NCI-H2171 treated with DMSO at 0.1 percent for 48 hours (cell line): Measurements from ENCODE around the gene RMND5B.
A peak's percentile ranks its signal among the peaks of the same experiment; 100 is the strongest.
"Not testable (repeated sequence)": the region's sequence is repeated elsewhere in the genome, so short reads cannot be mapped to it uniquely, and the experiment has no call there.

Experiments
- DNase-seq: peaks from one replicate; lab custom pipeline; 2025; lab: John Stamatoyannopoulos, UW

The RMND5B gene

DNA sequence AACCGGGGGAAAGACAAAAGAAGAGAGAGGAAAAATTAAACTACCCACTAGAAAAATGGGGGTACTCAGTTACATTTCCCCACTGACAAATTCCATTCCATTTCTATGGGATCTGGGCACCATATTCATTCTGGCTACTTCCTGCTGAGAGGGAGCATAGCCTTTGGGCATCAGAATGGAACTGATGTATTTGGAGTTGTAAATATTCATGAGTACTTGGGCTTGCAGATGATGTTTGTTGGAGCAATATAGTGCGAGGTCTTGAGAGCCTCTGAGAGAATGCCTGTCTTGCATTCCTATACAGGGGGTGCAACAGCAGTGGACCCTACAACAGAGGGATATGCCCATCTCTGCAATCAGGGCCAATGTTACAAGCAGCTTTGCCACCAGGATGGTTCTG, 39.6 kb downstream of the RMND5B start:
- no peak for DNase-seq

DNA sequence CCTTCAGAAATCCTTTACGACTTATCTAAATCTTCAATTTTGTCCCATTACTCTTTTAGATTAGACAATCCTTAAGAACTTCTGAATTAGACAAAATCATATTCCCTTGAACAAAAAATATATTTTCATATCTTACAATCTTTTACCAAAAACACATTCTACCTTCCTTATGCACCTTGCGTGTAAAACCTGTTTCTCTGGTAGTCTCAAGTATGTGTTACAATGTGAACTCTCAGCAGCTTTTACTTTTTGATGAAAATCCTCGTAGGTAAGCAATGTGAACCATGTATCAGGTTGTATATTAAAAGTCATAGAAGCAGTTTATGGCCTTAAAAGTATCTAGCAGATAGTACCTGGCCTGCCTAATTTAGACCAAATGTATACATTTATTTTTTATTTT, 43.6 kb downstream of the RMND5B start:
- no peak for DNase-seq

DNA sequence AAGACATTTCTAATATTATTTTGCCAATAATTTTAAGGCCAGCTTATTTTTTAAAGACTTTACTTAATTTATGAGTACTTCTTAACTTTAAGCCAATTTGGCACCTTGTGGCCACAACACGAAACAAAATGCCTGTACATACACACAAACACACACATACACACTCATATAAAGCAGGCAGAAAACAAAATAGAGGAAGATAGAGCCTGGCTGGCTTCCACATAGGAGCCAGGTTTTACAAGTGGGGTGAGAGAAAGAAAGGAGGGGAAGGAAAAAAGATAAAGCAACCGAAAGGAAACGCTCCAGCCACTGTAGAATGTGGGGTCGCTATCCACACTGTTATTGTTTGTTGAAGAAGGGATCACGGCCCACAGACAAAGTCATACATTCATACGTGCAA, 46.0 kb downstream of the RMND5B start:
- DNase-seq, result no peak

DNA sequence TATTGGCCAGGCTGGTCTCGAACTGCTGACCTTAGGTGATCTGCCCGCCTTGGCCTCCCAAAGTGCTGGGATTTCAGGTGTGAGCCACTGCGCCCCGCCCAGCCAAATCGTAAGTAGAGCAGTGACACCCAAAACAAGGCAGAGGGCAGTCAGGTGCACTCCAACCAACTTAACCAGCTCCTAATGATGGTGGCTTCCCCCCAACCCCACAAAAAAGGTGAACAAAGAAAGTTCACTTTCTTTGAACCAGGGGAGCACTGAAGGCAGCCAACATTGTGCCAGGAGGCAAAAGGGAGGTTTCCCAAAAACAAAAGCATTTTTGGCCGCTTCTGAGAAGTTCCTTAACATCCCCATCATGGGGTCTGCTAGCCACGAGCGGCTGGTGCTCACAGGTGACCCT, 46.8 kb downstream of the RMND5B start:
- no peak for DNase-seq

DNA sequence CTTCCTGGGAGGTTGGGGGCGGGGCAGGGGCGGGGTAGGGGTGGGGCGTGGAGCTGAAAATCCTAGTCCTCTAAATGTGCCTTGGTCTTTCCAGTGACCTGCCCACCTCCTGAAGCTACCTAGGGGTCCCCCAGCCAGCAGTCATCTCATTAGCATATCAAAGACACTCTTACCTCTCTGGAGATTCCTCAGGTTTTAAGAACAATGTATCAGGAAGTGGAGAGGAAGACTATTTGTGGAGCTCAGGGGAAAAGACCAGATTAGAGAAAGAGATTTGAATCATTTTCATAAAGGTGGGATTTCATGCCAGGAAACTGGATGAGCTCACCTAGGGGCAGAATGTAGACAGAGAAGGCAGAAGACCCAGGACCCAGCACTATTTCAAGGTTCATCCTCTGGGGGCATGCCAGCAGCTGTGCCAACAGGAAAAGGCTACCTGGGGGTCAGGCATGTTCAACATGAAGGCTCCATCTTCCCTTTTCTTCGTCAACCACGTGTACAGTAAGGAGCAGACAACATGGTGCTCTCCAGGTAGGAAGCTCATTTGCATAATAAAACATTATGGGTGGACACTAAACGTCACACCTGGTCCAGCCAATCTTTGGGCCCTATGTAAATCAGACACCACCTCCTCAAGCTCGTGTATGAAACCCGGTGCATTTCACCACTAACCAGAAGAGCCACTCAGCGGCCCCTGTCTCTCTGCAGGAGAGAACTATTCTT, 49.5 kb downstream of the RMND5B start:
- DNase-seq, result no peak

DNA sequence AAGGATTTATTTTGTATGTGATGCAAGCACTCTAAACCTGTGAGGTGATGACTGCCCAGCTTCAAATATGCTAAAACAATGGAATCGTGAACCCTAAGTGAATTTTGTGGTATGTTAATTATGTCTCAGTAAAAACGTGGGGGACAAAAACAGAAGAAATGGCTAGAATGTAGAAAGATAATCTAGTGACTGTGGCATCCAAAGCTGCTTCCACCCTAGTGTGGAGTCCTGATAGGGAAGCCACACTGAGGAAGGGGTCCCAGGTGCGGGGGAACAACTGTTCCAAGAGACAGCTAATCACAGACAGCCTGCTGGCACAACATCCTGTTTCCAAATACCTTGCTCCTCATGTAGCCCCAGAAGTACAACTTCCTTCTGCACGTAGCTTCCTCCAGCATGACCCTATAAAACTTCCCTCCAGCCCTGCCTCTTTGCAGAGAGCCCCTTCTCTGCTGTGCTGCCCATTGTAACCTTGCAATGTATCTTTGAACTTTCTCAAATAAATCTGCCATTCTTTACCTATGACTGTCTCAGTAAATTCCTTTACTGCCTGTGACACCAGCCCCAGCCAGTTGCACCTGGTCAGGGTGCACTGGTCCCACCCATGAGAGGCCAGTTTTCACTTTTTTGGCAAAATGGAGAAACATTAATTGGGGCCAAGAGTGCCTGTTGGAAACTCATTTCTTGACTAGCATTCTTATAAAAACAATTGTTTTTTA, 51.5 kb downstream of the RMND5B start:
- no peak for DNase-seq

DNA sequence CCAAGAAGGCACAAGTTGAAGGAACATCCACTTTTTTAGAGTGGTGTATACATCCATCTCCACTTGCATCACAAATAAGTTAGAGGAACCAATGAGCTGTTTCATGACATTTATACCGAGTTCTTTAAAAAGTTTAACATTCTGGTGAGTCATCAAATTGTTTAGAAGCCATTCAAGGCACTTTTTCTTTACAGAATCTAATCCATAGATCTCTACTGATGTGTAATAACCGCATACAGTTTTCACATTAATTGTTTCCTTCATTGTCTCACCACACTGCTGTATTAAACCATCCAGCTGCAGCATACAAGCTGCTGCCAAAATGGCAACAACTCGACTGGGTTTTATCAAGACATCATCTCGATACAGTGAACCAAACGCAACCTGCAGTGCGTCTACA, 55.6 kb downstream of the RMND5B start:
- no peak for DNase-seq

DNA sequence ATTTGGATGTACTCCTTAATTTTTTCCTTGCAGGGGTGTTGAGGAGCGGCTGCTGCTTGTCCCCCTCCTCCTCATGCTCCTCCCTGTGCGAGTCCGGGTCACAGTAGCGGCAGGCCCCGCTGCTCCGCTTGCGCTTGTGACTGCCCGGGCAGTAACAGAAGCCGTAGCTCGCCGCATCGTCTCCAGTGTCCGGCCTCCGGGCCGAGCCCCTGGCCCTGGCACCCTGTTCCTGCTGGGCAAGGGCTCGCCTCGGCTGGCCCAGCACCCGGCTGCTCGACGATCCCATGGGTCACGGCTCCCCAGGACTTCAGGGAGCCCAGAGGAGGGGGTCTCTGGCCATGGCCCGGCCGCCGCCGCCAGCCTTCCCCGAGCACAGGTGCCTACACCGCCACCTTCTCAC, 56.2 kb downstream of the RMND5B start, which contains the start of gene GMCL2:
Gene GMCL2, minus strand, starts transcription at position 358 of the 400 bp plus-strand sequence. Its CDS starts 72 bp downstream, at position 286.
- no peak for DNase-seq

DNA sequence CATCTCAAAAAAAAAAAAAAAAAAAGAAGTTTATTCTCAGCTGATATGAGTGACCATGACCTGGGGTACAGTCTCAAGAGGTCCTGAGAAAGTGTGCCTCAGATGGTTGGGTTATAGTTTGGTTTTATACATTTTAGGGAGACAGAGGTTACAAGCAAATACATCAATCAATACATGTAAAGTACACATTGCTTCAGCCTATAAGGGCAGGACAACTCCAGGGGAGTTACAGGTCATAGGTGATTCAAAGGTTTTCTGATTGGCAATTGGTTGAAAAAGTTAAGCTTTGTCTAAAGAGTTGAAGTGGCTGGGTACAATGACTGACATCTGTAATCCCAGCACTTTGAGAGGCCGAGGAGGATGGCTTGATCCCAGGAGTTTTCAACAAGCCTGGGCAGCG, 58.6 kb downstream of the RMND5B start:
- DNase-seq, result no peak

DNA sequence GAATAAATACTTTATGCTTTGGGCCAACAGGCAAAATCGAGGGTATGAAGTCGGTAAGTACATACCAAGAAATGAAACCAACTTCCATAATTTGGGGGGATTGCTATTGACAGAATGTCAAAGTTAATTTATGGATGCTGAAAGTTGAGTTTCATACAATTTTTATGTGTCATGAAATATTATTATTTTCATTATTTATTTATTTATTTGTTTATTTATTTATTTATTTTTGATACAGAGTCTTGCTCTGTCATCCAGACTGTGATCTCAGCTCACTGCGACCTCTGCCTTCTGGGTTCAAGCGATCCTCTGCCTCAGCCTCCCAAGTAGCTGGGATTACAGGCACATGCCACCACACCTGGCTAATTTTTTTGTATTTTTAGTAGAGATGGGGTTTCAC, 60.8 kb downstream of the RMND5B start:
- no peak for DNase-seq

DNA sequence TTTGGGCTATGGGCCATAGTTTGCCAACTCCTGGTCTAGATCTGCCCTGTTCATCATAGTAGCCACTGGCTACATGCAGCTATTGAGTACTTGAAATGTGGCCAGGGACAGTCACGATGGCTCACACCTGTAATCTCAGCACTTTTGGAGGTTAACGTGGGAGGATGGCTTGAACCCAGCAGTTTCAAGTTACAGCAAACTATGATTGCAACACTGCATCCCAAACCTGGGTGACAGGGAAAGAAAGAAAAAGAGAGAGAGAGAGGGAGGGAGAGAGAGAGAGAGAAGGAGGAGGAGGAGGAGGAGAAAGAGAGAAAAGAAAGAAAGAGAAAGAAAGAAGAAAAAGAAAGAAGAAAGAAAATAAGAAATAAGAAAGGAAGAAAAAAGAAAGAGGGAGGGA, 61.4 kb downstream of the RMND5B start:
- DNase-seq, result no peak

DNA sequence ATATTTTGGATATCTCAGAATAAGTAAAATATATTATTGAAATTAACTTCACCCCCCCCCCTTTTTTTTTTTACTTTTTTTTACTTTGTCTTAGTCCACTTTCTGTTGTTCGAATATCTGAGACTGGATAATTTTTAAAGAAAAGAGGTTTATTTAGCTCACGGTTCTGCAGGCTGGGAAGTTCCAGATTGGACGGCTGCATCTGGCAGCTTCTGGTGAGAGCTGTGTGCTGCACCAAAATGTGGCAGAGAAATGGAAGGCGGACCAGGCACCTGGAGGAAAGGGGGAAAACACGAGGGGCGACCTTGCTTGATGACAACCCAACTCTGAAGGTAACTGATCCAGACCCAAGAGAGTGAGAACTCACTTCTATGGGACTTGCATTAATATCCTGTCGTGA, 62.0 kb downstream of the RMND5B start:
- DNase-seq, result no peak

DNA sequence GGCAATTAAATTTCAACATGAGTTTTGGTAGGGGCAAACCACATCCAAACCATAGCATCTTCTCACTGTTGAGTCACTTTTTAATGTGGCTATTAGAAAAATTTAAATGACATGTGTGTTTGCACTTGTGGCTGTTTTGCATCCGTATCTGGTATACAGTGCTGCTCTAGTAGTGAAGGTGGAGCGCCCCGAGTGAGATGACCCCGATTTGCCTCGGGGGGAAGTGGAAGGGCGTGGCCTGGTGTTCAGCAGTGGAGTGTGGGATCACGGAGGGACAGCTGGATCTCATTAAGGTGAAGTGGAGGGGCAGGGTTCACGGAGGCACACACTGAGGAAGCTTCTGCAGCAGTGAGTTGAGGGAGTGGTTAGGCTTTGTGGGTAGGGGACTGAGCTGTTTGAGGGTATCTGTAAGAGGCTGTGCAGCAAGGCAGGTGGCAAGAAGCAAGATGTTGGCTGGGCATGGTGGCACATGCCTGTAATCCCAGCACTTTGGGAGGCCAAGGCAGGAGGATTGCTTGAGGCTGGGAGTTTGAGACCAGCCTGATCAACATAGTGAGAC, 62.5 kb downstream of the RMND5B start:
- DNase-seq, result no peak

DNA sequence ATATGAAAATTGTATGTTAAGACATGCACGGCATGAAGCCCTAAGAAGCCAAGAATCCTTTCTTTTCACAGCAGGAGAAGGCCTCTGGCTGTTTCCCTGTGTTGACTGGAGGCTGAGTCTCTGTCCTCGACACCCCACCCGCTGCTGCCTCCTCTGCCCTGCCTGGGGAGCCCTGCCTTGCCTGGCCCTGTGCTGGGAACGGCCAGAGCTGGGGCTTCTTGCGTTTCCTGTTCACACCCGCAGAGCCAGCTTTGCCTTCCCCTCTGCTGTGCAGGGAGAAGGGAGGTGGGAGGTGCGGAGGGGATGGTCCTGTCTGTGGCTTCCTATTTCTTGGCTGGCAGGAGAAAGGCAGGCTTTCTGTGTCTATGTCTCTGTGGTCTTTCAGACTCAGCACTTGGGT, 63.2 kb downstream of the RMND5B start:
- DNase-seq, result no peak

DNA sequence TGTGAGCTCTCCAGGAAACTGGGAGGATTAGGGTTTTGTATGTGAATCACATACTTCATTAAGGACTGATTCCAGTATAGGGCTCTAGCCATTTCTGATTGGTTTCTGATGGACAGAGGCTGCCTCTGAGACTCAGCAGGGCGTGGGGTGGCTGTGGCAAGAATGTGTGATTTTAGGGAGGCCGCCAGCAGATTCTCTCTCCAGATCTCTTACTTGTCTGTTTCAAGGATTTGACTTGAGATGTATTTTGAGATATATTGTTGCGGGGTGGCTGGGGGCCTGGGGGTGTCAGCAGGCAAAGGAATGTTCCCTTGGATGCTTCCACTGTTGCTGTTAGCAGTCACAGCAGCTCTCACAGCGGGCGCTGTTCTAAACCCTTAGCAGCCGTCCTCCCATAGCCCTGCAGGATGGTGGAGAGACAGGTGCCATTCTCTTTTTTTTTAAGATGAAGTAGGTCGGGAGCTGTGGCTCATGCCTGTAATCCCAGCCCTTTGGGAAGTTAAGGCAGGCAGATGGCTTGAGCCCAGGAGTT, 65.5 kb downstream of the RMND5B start:
- DNase-seq, result no peak

DNA sequence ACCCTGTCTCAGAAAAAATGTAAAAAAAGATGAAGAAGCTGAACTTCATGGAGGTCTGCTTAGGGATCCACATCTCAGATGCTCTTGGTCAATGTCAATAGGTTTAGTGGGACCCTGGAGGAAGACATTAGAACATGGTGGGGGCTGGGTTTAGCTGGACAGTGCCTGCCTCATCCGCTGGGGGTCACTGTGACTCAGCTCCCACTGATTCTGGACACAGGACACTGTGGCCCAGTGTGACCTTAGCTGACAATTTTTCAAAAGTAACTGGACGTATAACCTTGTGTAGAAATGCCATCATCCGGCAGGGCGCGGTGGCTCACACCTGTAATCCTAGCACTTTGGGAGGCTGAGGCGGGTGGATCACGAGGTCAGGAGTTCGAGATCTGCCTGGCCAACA, 66.2 kb downstream of the RMND5B start:
- no peak for DNase-seq

DNA sequence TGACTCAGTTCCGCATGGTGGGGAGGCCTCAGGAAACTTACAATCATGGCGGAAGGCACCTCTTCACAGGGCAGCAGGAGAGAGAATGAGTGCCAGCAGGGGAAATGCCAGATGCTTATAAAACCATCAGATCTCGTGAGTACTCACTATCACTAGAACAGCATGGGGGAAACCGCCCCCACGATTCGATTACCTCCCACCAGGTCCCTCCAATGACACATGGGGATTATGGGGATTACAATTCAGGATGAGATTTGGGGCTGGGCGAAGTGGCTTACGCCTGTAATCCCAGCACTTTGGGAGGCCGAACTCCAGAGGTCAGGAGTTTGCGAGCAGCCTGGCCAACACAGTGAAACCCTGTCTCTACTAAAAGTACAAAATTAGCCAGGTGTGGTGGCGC, 67.3 kb downstream of the RMND5B start:
- DNase-seq, result not testable (repeated sequence)

DNA sequence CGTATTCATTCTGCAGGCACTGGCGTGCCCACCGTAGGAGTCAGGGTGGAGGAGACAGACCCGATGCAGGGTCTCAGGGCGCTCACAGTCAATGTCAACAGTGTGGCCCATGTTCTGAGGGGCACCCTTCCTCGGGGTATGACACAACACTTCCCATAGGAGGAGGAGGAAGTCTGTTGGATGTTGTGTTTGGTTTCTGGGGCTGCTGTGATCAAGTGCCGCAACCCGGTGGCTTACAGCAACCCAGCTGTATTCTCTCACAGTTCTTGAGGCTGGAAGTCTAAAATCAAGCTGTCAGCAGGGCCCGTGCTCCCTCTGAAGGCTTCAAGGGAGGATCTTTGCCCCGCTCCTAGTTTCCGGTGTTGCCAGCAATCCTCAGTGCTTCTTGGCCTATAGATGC, 67.9 kb downstream of the RMND5B start:
- no peak for DNase-seq

DNA sequence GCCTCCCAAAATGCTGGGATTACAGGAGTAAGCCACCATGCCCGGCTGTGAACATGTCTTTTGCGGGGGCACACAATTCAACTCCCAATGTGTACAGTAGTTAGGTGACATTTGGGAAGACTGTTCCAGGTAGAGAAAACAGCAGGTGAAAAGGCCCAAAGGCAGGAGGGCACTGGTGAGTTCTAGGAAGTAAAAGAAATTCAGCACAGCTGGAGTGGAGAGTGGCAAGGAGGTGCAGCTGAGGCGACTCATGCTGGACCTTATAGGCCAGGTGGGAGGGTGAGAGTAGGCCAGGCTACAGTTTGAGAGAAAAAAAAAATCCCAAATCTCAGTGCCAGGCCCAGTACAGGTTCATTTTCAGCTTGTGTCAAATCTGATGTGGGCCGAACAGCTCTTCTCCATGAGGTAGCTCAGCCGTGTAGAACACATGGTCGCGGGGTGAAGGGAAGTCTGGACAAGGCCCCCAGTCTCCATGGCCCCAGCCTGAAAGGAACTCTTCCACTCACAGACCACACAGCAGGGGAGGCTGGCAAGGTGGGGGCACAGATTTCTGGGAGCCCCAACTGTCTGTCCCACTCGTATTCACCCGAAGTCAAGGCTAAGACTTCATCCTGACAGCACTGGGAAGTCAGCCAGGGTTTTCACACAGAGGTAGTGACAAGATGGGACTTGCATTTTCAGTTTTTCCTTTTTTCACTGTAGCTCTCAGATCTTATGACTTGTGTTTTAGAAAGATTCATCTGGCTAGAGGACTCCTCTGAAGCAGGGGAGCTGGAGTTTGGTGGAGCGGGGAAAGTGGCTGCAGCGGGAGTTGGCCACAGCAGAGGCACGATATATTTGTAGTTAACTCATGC, 69.0 kb downstream of the RMND5B start:
- peak; percentile 58 for DNase-seq
